ENCODE results near the gene ESYT2.

Gene ESYT2

GRCh38 chr7:158687406-158687805, 141.9 kb downstream of the ESYT2 start:
- FAIRE-seq, result no peak

GRCh38 chr7:158685693-158686092, 143.6 kb downstream of the ESYT2 start:
- no peak for FAIRE-seq

- FAIRE-seq, result no peak
These were observed 145.0 kb downstream of the ESYT2 start for GRCh38 chr7:158684329-158684728.

GRCh38 chr7:158683541-158683940, 145.8 kb downstream of the ESYT2 start:
- FAIRE-seq, result no peak

GRCh38 chr7:158682456-158682855, 146.9 kb downstream of the ESYT2 start:
- no peak for FAIRE-seq
